Stimulated activated CD4-positive, alpha-beta T cell treated with anti-CD3 and anti-CD28 coated beads, Interleukin-4, amount 100 ng/mL, for 24 hours (primary cell): Measurements from ENCODE around the gene ENOX1.

Source experiments
- DNase-seq: peaks from one replicate; pipeline ENCODE4 v3.0.0-alpha.2; 2020

The ENOX1 gene

GRCh38 chr13:43339145-43339804 lies 447.5 kb downstream of the ENOX1 start:
- DNase-seq = no peak

GRCh38 chr13:43335764-43336163 lies 451.0 kb downstream of the ENOX1 start:
- no peak for DNase-seq

GRCh38 chr13:43333176-43333575 lies 453.6 kb downstream of the ENOX1 start:
- no peak for DNase-seq

- no peak for DNase-seq
These were observed 455.1 kb downstream of the ENOX1 start for GRCh38 chr13:43331672-43332071.

GRCh38 chr13:43329702-43330101 lies 457.1 kb downstream of the ENOX1 start:
- DNase-seq = no peak

GRCh38 chr13:43328907-43329306 lies 457.9 kb downstream of the ENOX1 start:
- no peak for DNase-seq

GRCh38 chr13:43326100-43326499 lies 460.7 kb downstream of the ENOX1 start:
- DNase-seq = no peak

GRCh38 chr13:43325636-43326035 lies 461.1 kb downstream of the ENOX1 start:
- no peak for DNase-seq

- DNase-seq = no peak
These were observed 462.6 kb downstream of the ENOX1 start for GRCh38 chr13:43324129-43324528.

GRCh38 chr13:43319617-43320444 lies 466.9 kb downstream of the ENOX1 start:
- DNase-seq = no peak

- DNase-seq = no peak
These were observed 469.8 kb downstream of the ENOX1 start for GRCh38 chr13:43316946-43317353.

- DNase-seq = no peak
These were observed 470.5 kb downstream of the ENOX1 start for GRCh38 chr13:43316281-43316680.

- DNase-seq = no peak
These were observed 471.2 kb downstream of the ENOX1 start for GRCh38 chr13:43315522-43315921.

GRCh38 chr13:43309311-43309710 lies 477.5 kb downstream of the ENOX1 start:
- DNase-seq = no peak

GRCh38 chr13:43307921-43308433 lies 478.8 kb downstream of the ENOX1 start:
- DNase-seq = no peak

- no peak for DNase-seq
These were observed 479.4 kb downstream of the ENOX1 start for GRCh38 chr13:43307221-43307920.

- DNase-seq = no peak
These were observed 480.4 kb downstream of the ENOX1 start for GRCh38 chr13:43306372-43306771.

- DNase-seq = no peak
These were observed 481.4 kb downstream of the ENOX1 start for GRCh38 chr13:43305416-43305815.

- DNase-seq = no peak
These were observed 481.8 kb downstream of the ENOX1 start for GRCh38 chr13:43304945-43305344.

GRCh38 chr13:43304449-43304848 lies 482.3 kb downstream of the ENOX1 start:
- DNase-seq = no peak

- no peak for DNase-seq
These were observed 483.6 kb downstream of the ENOX1 start for GRCh38 chr13:43303033-43303729.

- no peak for DNase-seq
These were observed 485.3 kb downstream of the ENOX1 start for GRCh38 chr13:43301346-43301969.
